ENCODE data around the gene PI16. TPM values are rescaled to one million over a fixed set of nuclear protein-coding genes. Genes with fewer than 3 reads are reported as not detected.

PI16 gene
- total and polyA plus RNA-seq, 2 donors (not counting 1 experiment from before 2014, with no cell fraction given), result 1.4 to 7.4 TPM

- no peaks in the 10 kb centered on the region for H4K20me1 ChIP-seq (ENCODE audit: control insufficient read depth, insufficient read depth, low read length, poor library complexity, severe bottlenecking)
- H3K9me3 ChIP-seq (ENCODE audit: control extremely low read depth in 1 of 3, control insufficient read depth in 2 of 3, insufficient read depth in 1 of 3, low read length in 2 of 3), result no peaks in the 10 kb centered on the region
- no peak overlapping the region for H2AFZ ChIP-seq (ENCODE audit: insufficient read depth, low read depth, low read length, poor library complexity, severe bottlenecking)
- no peaks in the 10 kb centered on the region for H3K27me3 Mint-ChIP-seq
- H3K4me3 Mint-ChIP-seq, result no peak overlapping the region
- no peaks in the 10 kb centered on the region for H3K36me3 ChIP-seq (replicated peaks in 1 of 2; ENCODE audit: control extremely low read depth in 1 of 2, control insufficient read depth in 1 of 2, extremely low read depth in 1 of 2, insufficient read depth in 2 of 2, low read length in 1 of 2)
- H3K4me3 ChIP-seq (ENCODE audit: control extremely low read depth in 1 of 5, extremely low read depth in 1 of 5, insufficient read depth in 1 of 5, low read depth in 2 of 5, low read length in 4 of 5), result no peak overlapping the region
- ATAC-seq (ENCODE audit: low read depth) (no peak), DNase-seq (no peak)
- H3K4me2 ChIP-seq (replicated peaks; ENCODE audit: low read depth, low read length, poor library complexity, severe bottlenecking), result no peak overlapping the region
- no peak overlapping the region for H3K27ac Mint-ChIP-seq
- H3K27ac ChIP-seq (ENCODE audit: low read length in 2 of 2), result no peak overlapping the region
- no peaks in the 10 kb centered on the region for H3K27me3 ChIP-seq (replicated peaks in 1 of 4; ENCODE audit: control extremely low read depth in 1 of 4, control insufficient read depth in 3 of 4, insufficient read depth in 4 of 4, low read length in 3 of 4)
- intact Hi-C loops (cut with micrococcal nuclease), result no loop called here
- H3K79me2 ChIP-seq (ENCODE audit: control insufficient read depth, insufficient read depth, low read length), result no peaks in the 10 kb centered on the region
- peaks cover 18 to 31% of the 10 kb centered on the region in 2 donors for H3K4me1 ChIP-seq (ENCODE audit: control insufficient read depth in 2 of 2, insufficient read depth in 2 of 2, low read length in 2 of 2)
- TF ChIP-seq, protein P1, sequence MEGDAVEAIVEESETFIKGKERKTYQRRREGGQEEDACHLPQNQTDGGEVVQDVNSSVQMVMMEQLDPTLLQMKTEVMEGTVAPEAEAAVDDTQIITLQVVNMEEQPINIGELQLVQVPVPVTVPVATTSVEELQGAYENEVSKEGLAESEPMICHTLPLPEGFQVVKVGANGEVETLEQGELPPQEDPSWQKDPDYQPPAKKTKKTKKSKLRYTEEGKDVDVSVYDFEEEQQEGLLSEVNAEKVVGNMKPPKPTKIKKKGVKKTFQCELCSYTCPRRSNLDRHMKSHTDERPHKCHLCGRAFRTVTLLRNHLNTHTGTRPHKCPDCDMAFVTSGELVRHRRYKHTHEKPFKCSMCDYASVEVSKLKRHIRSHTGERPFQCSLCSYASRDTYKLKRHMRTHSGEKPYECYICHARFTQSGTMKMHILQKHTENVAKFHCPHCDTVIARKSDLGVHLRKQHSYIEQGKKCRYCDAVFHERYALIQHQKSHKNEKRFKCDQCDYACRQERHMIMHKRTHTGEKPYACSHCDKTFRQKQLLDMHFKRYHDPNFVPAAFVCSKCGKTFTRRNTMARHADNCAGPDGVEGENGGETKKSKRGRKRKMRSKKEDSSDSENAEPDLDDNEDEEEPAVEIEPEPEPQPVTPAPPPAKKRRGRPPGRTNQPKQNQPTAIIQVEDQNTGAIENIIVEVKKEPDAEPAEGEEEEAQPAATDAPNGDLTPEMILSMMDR (IDR thresholded peaks at IDR 0.05), result no peak
- no peak for TF ChIP-seq EZH2 (IDR thresholded peaks at IDR 0.05; ENCODE audit: borderline replicate concordance, insufficient read depth, low read depth, low read length, poor library complexity, severe bottlenecking)
- 93% methylated on average over 13 of the region's 18 CpGs for WGBS (ENCODE audit: insufficient coverage)
- peaks cover 40% of the 10 kb centered on the region for H3K4me1 Mint-ChIP-seq
- POLR2A ChIA-PET, result no interaction called here
- H3K9ac ChIP-seq (ENCODE audit: low read length), result no peak overlapping the region
- no peaks in the 10 kb centered on the region for H3K9me3 Mint-ChIP-seq (ENCODE audit: insufficient read depth)
- CTCF ChIA-PET, result interaction anchor here (1.3 kb wide), 1 partner anchor 20 kb away, joined by 3 read pairs; no protein-coding TSS in a partner anchor
These were observed 43.5 kb downstream of the PI16 start for GRCh38 chr6:36997811-36998722.

DNA sequence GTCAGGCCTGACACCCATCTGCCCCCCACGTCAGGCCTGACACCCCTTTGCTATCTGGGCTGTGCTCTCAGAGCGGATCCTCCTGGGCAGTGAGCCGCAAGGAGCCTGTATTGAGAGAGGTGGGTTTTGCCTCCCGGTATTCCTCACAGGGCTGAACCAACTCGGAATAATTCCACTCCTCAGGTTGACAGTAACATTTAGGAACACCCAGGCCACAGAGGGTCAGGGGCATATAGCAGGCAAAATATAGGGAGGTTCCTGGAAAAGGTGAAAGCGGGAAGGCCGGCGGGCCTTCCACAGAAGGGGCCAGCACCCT lies 44.1 kb downstream of the PI16 start:
- no peak overlapping the region for H3K4me3 ChIP-seq (ENCODE audit: control extremely low read depth in 1 of 5, extremely low read depth in 1 of 5, insufficient read depth in 1 of 5, low read depth in 2 of 5, low read length in 4 of 5)
- WGBS (ENCODE audit: insufficient coverage), result 97% methylated on average over 3 of the region's 8 CpGs
- no peak for ATAC-seq (ENCODE audit: low read depth)
- H3K4me1 Mint-ChIP-seq, result peaks cover 41% of the 10 kb centered on the region
- TF ChIP-seq, protein P1 (IDR thresholded peaks at IDR 0.05), result no peak
- no peak for TF ChIP-seq EZH2 (IDR thresholded peaks at IDR 0.05; ENCODE audit: borderline replicate concordance, insufficient read depth, low read depth, low read length, poor library complexity, severe bottlenecking)
- no peak overlapping the region for H3K27ac Mint-ChIP-seq
- no peaks in the 10 kb centered on the region for H4K20me1 ChIP-seq (ENCODE audit: control insufficient read depth, insufficient read depth, low read length, poor library complexity, severe bottlenecking)
- ChIA-PET CTCF (interaction anchor here (1.2 kb wide), 1 partner anchor 45 kb away, joined by 3 read pairs; the partner anchor contains the start of gene PI16), POLR2A (no interaction called here)
- intact Hi-C loops (cut with micrococcal nuclease), result no loop called here
- no peaks in the 10 kb centered on the region for H3K27me3 Mint-ChIP-seq
- H2AFZ ChIP-seq (ENCODE audit: insufficient read depth, low read depth, low read length, poor library complexity, severe bottlenecking), result no peak overlapping the region
- H3K27ac ChIP-seq (ENCODE audit: low read length in 2 of 2), result no peak overlapping the region
- H3K9me3 ChIP-seq (ENCODE audit: control extremely low read depth in 1 of 3, control insufficient read depth in 2 of 3, insufficient read depth in 1 of 3, low read length in 2 of 3), result no peaks in the 10 kb centered on the region
- H3K27me3 ChIP-seq (replicated peaks in 1 of 4; ENCODE audit: control extremely low read depth in 1 of 4, control insufficient read depth in 3 of 4, insufficient read depth in 4 of 4, low read length in 3 of 4), result no peaks in the 10 kb centered on the region
- DNase-seq, result no peak
- H3K4me1 ChIP-seq (ENCODE audit: control insufficient read depth in 2 of 2, insufficient read depth in 2 of 2, low read length in 2 of 2), result peaks cover 19 to 37% of the 10 kb centered on the region in 2 donors
- H3K79me2 ChIP-seq (ENCODE audit: control insufficient read depth, insufficient read depth, low read length), result no peaks in the 10 kb centered on the region
- H3K4me3 Mint-ChIP-seq, result no peak overlapping the region
- no peak overlapping the region for H3K4me2 ChIP-seq (replicated peaks; ENCODE audit: low read depth, low read length, poor library complexity, severe bottlenecking)
- H3K36me3 ChIP-seq (replicated peaks in 1 of 2; ENCODE audit: control extremely low read depth in 1 of 2, control insufficient read depth in 1 of 2, extremely low read depth in 1 of 2, insufficient read depth in 2 of 2, low read length in 1 of 2), result no peaks in the 10 kb centered on the region
- no peaks in the 10 kb centered on the region for H3K9me3 Mint-ChIP-seq (ENCODE audit: insufficient read depth)
- no peak overlapping the region for H3K9ac ChIP-seq (ENCODE audit: low read length)

All from B cell (primary cell).